Esophagus squamous epithelium (tissue), 5 donors: ENCODE data around the gene TMEM30B. TPM values are rescaled to one million over a fixed set of nuclear protein-coding genes. Genes with fewer than 3 reads are reported as not detected.

Experiments
- DNase-seq: peaks from one replicate; lab custom pipeline; 2025; lab: John Stamatoyannopoulos, UW
- H3K27ac ChIP-seq, 4 donors: fragments of 200-600 bp; sonication (generic); one replicate each; pipeline ENCODE4 v1.5.1; 2016 to 2019; ENCODE audit warnings: mild to moderate bottlenecking in 1 of 4
- H3K27me3 ChIP-seq, 4 donors: fragments of 200-600 bp; sonication (generic); 1 replicate in 3 of 4; 2 replicates in 1 of 4; pipeline versions ENCODE4 v1.5.1 to v1.6.0; 2017 to 2021; ENCODE audit warnings: antibody characterized with exemption in 1 of 4
- H3K36me3 ChIP-seq, 3 donors: fragments of 200-600 bp; sonication (generic); one replicate each; pipeline ENCODE4 v1.5.1; 2016 to 2019
- H3K4me1 ChIP-seq, 3 donors: fragments of 200-600 bp; sonication (generic); one replicate each; pipeline ENCODE4 v1.5.1; 2017 to 2019
- H3K4me3 ChIP-seq, 4 donors: fragments of 200-600 bp; sonication (generic); 1 replicate in 3 of 4; 2 replicates in 1 of 4; pipeline ENCODE4 v1.5.1; 2016 to 2019; ENCODE audit warnings: mild to moderate bottlenecking in 2 of 4, moderate library complexity in 1 of 4
- H3K9me3 ChIP-seq, 3 donors: fragments of 200-600 bp; sonication (generic); one replicate each; pipeline ENCODE4 v1.5.1; 2016 to 2019
- CTCF ChIP-seq, 6 experiments: fragments of 450-650 bp in 4 of 6; fragments of 200-600 bp in 2 of 6; sonication (generic) in 2 of 6; IDR thresholded peaks; one replicate each; pipeline ENCODE4 v1.5.1; 2016 to 2019; ENCODE audit warnings: antibody characterized with exemption in 6 of 6, mild to moderate bottlenecking in 4 of 6, moderate library complexity in 4 of 6
- POLR2A ChIP-seq, 4 donors: fragments of 450-650 bp; IDR thresholded peaks; one replicate each; pipeline ENCODE4 v1.6.1; 2017; ENCODE audit warnings: antibody characterized with exemption in 4 of 4, mild to moderate bottlenecking in 4 of 4, moderate library complexity in 3 of 4
- WGBS, 2 donors: methylation state at CpG; one replicate each; pipeline ENCODE4 v1.1.5; 2018; 5-methylcytosine and 5-hydroxymethylcytosine counted together
- intact Hi-C: fragments of 100-400 bp; cut with DNase I; formaldehyde crosslinking; loops from one replicate; pipeline ENCODE4 v1.15.0; 2022
- total RNA-seq, 4 donors: library from RNA; depleted of rRNA; stranded (reverse); fragments of >200 nt; gene quantifications; one replicate each; pipeline ENCODE4 v1.1.0, GENCODE V29; 2016
- donor health status: DM: yes; HTN: yes; CAD: no.

The TMEM30B gene
- total RNA-seq, 4 donors from 2014 or later: 18.5 to 35.9 (median 26.3) TPM

DNA sequence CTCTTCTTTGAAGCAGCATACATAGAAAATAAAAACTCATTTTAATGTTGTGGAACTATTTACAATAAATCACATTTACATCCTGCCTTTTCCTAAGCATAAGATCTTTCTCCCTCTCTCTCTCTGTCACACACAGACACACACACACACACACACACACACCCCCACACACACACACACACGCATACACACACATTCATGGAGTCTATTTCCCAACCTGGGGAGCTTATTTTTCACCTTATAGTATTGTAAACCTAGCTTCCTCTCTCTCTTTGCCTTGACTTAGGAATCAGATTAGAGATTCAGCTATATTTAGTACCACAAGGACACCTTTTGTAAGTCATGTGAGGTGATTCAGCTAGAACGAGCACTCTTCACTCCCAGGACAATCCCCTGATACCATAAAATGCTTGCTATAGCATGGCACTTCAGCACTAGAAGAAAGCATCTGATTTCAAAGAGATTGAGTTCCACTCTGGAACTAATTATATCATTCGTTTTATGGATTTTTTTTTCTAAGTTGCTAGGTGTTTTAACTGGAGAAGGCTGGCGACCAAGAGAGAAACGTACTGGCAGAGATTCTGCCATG lies 23.6 kb downstream of the TMEM30B start:
- H3K4me1 ChIP-seq: peaks cover 0 to 2% (median 0%) of the 10 kb centered on the region in 3 donors
- H3K27me3 ChIP-seq: no peaks in the 10 kb centered on the region
- intact Hi-C loops: no loop called here
- H3K27ac ChIP-seq: no peak overlapping the region
- DNase-seq: no peak
- TF ChIP-seq CTCF (IDR thresholded peaks at IDR 0.05): no peak
- no peak for TF ChIP-seq POLR2A (IDR thresholded peaks at IDR 0.05)
- H3K9me3 ChIP-seq: no peaks in the 10 kb centered on the region
- WGBS, 2 donors: 66 to 73% methylated on average over 5 of the region's 5 CpGs
- H3K36me3 ChIP-seq: no peaks in the 10 kb centered on the region
- no peak overlapping the region for H3K4me3 ChIP-seq

DNA sequence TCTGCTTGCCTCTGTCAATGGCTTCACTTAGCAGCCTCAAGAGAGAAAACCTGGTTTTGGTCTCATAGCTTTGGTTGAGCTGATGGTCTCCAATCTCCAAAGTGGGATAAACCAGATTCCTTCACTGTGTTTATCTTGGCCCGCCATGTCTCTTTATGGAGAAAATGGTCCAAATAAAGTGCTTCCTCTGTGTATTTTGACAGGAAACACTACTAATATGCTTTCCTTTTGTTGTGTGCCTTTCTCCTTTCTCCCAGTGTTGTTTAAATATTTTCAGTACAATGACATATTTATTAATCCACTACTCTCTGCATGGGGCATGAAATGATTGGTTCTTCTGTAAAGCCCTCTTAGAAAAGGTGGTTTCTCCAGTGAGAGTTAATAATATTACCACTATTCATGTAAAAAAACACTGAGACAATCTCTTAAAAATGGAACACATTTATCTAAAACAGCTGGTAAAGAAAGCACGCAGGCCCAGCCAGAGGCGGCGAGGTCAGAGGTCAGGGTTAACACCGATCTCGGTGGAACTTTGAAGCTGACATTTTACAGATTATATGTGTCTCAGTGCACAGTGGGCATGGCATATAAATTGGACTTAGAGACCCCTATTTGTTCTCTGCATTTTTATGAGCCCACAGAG lies 24.2 kb downstream of the TMEM30B start:
- peaks cover 0 to 5% (median 0%) of the 10 kb centered on the region in 3 donors for H3K4me1 ChIP-seq
- WGBS, 2 donors: 87 to 89% methylated on average over 6 of the region's 6 CpGs
- H3K36me3 ChIP-seq: no peaks in the 10 kb centered on the region
- H3K27ac ChIP-seq: no peak overlapping the region
- no peaks in the 10 kb centered on the region for H3K9me3 ChIP-seq
- intact Hi-C loops: no loop called here
- no peak for DNase-seq
- peaks cover 0 to under 1% (median 0%) of the 10 kb centered on the region in 4 donors for H3K27me3 ChIP-seq
- H3K4me3 ChIP-seq: no peak overlapping the region
- no peak for TF ChIP-seq POLR2A (IDR thresholded peaks at IDR 0.05)
- no peak for TF ChIP-seq CTCF (IDR thresholded peaks at IDR 0.05)

GRCh38 chr14:61255968-61256367 lies 25.2 kb downstream of the TMEM30B start:
- Histone ChIP-seq H3K4me1 (peaks cover 0 to 5% (median 0%) of the 10 kb centered on the region in 3 donors), H3K9me3 (no peaks in the 10 kb centered on the region), H3K27me3 (peaks cover 0 to 3% (median 0%) of the 10 kb centered on the region in 4 donors), H3K4me3 (no peak overlapping the region), H3K36me3 (no peaks in the 10 kb centered on the region), H3K27ac (no peak overlapping the region)
- no peak for DNase-seq
- intact Hi-C loops: no loop called here
- TF ChIP-seq CTCF (IDR thresholded peaks at IDR 0.05) (no peak), POLR2A (IDR thresholded peaks at IDR 0.05) (no peak)
- WGBS, 2 donors: 87 to 92% methylated on average over 5 of the region's 5 CpGs

- DNase-seq: no peak
- H3K9me3 ChIP-seq: no peaks in the 10 kb centered on the region
- peaks cover 0 to 5% (median 0%) of the 10 kb centered on the region in 3 donors for H3K4me1 ChIP-seq
- no peak overlapping the region for H3K4me3 ChIP-seq
- peaks cover 0 to 3% (median 0%) of the 10 kb centered on the region in 4 donors for H3K27me3 ChIP-seq
- H3K36me3 ChIP-seq: no peaks in the 10 kb centered on the region
- intact Hi-C loops: loop anchor here (5.0 kb wide), 1 partner anchor 633 kb away; no protein-coding TSS in a partner anchor
- H3K27ac ChIP-seq: no peak overlapping the region
- WGBS, 2 donors: 59 to 69% methylated on average over 8 of the region's 8 CpGs
- no peak for TF ChIP-seq POLR2A (IDR thresholded peaks at IDR 0.05)
- no peak for TF ChIP-seq CTCF (IDR thresholded peaks at IDR 0.05)
Measured at GRCh38 chr14:61254808-61255526, 26.2 kb downstream of the TMEM30B start.
